ENCODE data around the gene DPM3. TPM values are rescaled to one million over a fixed set of nuclear protein-coding genes. Genes with fewer than 3 reads are reported as not detected.

DPM3 gene
- total and polyA plus RNA-seq, 2 of the 13 experiments (the other 11 are each of a cell fraction or from before 2014, with no cell fraction given) = 23.2 to 53.4 TPM

DNA sequence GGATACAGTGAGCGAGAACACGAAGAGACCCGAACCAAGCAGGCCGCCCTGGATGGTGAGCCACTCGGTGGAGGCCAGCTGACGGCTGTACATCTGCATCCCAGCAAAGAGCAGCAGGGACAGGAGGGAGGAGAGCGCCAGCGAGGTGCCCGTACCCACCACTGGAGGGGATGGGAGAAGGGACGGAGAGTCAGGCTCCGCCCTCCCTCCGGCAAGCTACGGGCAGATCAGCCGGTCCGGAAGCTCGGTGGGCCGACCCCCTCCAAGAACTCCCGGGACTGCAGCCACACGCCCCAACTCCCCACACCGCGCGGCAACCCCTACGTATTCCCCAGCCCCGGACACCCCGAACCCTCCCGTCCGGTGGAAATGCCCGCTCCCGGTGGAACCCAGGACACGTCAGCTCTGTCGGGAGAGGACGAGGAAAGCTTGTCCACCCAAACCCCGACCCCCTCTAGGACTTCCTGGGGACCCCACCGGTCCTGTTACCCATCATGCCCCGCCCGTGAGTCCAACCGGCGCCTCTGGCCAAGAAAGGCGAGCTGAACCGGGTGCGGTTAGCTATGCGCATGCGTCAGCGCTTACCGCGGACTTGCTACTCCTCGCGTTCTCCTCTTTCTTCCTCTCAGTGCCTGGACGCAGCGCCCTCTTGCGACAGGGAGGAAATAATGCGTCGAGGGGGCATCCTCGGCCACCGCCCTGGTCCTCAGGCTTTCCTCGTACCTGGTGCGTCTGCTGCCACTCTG lies 32.6 kb upstream of the DPM3 start, which contains the start of gene KRTCAP2 (continued):
- TF ChIP-seq, protein P1, sequence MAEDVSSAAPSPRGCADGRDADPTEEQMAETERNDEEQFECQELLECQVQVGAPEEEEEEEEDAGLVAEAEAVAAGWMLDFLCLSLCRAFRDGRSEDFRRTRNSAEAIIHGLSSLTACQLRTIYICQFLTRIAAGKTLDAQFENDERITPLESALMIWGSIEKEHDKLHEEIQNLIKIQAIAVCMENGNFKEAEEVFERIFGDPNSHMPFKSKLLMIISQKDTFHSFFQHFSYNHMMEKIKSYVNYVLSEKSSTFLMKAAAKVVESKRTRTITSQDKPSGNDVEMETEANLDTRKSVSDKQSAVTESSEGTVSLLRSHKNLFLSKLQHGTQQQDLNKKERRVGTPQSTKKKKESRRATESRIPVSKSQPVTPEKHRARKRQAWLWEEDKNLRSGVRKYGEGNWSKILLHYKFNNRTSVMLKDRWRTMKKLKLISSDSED (CRISPR knock-in tag; IDR thresholded peaks at IDR 0.05) = no peak
- TF ChIP-seq SIX1 (CRISPR knock-in tag; IDR thresholded peaks at IDR 0.05; ENCODE audit: borderline replicate concordance) = no peak
- TF ChIP-seq ZNF33A (CRISPR knock-in tag; IDR thresholded peaks at IDR 0.05; ENCODE audit: borderline replicate concordance) = no peak
- no peak for TF ChIP-seq MTA3 (CRISPR knock-in tag; IDR thresholded peaks at IDR 0.05)
- TF ChIP-seq ZNF12 (CRISPR knock-in tag; IDR thresholded peaks at IDR 0.05) = no peak
- TF ChIP-seq RXRB (CRISPR knock-in tag; IDR thresholded peaks at IDR 0.05; ENCODE audit: borderline replicate concordance) = peak; percentile 78
- TF ChIP-seq, protein P2, sequence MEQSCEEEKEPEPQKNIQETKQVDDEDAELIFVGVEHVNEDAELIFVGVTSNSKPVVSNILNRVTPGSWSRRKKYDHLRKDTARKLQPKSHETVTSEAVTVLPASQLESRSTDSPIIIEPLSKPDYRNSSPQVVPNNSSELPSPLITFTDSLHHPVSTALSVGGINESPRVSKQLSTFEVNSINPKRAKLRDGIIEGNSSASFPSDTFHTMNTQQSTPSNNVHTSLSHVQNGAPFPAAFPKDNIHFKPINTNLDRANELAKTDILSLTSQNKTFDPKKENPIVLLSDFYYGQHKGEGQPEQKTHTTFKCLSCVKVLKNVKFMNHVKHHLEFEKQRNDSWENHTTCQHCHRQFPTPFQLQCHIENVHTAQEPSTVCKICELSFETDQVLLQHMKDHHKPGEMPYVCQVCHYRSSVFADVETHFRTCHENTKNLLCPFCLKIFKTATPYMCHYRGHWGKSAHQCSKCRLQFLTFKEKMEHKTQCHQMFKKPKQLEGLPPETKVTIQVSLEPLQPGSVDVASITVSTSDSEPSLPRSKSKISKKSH (CRISPR knock-in tag; IDR thresholded peaks at IDR 0.05; ENCODE audit: borderline replicate concordance) = no peak
- no peak for TF ChIP-seq ZNF337 (CRISPR knock-in tag; IDR thresholded peaks at IDR 0.05; ENCODE audit: borderline replicate concordance, low read depth)
- peak; percentile 79 for TF ChIP-seq ELF3 (CRISPR knock-in tag; IDR thresholded peaks at IDR 0.05)
- TF ChIP-seq ZNF251 (CRISPR knock-in tag; IDR thresholded peaks at IDR 0.05) = no peak
- TF ChIP-seq, protein P3, sequence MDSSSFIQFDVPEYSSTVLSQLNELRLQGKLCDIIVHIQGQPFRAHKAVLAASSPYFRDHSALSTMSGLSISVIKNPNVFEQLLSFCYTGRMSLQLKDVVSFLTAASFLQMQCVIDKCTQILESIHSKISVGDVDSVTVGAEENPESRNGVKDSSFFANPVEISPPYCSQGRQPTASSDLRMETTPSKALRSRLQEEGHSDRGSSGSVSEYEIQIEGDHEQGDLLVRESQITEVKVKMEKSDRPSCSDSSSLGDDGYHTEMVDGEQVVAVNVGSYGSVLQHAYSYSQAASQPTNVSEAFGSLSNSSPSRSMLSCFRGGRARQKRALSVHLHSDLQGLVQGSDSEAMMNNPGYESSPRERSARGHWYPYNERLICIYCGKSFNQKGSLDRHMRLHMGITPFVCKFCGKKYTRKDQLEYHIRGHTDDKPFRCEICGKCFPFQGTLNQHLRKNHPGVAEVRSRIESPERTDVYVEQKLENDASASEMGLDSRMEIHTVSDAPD (CRISPR knock-in tag; IDR thresholded peaks at IDR 0.05) = no peak
- TF ChIP-seq HNRNPH1 (optimal IDR thresholded peaks at IDR 0.05; ENCODE audit: low read depth, low read length) = no peak
- no peak for TF ChIP-seq NBN (conservative IDR thresholded peaks at IDR 0.05)
- TF ChIP-seq, protein P4, sequence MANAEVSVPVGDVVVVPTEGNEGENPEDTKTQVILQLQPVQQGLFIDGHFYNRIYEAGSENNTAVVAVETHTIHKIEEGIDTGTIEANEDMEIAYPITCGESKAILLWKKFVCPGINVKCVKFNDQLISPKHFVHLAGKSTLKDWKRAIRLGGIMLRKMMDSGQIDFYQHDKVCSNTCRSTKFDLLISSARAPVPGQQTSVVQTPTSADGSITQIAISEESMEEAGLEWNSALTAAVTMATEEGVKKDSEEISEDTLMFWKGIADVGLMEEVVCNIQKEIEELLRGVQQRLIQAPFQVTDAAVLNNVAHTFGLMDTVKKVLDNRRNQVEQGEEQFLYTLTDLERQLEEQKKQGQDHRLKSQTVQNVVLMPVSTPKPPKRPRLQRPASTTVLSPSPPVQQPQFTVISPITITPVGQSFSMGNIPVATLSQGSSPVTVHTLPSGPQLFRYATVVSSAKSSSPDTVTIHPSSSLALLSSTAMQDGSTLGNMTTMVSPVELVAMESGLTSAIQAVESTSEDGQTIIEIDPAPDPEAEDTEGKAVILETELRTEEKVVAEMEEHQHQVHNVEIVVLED (CRISPR knock-in tag; IDR thresholded peaks at IDR 0.05; ENCODE audit: borderline replicate concordance) = peak; percentile 80
- TF ChIP-seq HES4 (CRISPR knock-in tag; IDR thresholded peaks at IDR 0.05; ENCODE audit: borderline replicate concordance) = peak; percentile 69; the same call in 1 of the 2 replicates
- TF ChIP-seq, protein P5, sequence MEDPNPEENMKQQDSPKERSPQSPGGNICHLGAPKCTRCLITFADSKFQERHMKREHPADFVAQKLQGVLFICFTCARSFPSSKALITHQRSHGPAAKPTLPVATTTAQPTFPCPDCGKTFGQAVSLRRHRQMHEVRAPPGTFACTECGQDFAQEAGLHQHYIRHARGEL (CRISPR knock-in tag; IDR thresholded peaks at IDR 0.05) = no peak
- TF ChIP-seq ZNF563 (CRISPR knock-in tag; IDR thresholded peaks at IDR 0.05) = 0 out of 2 replicates have a peak, but pooled peaks have one; percentile 23
- peak; percentile 66 for TF ChIP-seq ASH2L (IDR thresholded peaks at IDR 0.05; ENCODE audit: insufficient read length, low read depth, low read length)
- TF ChIP-seq, protein P6, sequence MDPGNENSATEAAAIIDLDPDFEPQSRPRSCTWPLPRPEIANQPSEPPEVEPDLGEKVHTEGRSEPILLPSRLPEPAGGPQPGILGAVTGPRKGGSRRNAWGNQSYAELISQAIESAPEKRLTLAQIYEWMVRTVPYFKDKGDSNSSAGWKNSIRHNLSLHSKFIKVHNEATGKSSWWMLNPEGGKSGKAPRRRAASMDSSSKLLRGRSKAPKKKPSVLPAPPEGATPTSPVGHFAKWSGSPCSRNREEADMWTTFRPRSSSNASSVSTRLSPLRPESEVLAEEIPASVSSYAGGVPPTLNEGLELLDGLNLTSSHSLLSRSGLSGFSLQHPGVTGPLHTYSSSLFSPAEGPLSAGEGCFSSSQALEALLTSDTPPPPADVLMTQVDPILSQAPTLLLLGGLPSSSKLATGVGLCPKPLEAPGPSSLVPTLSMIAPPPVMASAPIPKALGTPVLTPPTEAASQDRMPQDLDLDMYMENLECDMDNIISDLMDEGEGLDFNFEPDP (CRISPR knock-in tag; conservative IDR thresholded peaks at IDR 0.05) = no peak
- no peak for TF ChIP-seq SIN3B (IDR thresholded peaks at IDR 0.05; ENCODE audit: low read length)
- no peak for TF ChIP-seq SUZ12 (IDR thresholded peaks at IDR 0.05; ENCODE audit: low read depth, low read length)
